ENCODE data around the gene RREB1. TPM values are rescaled to one million over a fixed set of nuclear protein-coding genes. Genes with fewer than 3 reads are reported as not detected.

The RREB1 gene
- total RNA-seq, 4 donors from 2014 or later: 56.2 to 102 (median 62.6) TPM

DNA sequence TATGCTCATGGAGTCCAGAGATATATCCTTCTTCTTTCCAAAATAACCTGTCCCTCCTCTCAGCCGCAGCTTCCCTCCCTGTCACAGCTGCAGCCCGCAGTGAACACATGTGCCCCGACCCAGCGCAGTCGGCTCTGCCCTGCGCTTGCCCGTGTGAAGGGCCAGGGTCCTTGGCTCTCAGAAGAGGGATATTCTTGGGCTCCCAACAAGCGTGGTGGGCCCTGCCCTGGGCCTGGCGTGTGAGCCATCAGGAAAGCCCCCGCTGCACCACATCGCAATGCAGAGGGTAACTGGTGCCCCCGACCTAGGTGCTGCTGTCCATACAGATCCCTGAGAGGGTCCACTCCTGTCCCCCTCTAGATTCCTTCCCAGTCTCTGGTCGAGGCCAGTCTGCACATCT lies 140.1 kb downstream of the RREB1 start:
- peaks cover 56% of the 10 kb centered on the region for H3K36me3 ChIP-seq

DNA sequence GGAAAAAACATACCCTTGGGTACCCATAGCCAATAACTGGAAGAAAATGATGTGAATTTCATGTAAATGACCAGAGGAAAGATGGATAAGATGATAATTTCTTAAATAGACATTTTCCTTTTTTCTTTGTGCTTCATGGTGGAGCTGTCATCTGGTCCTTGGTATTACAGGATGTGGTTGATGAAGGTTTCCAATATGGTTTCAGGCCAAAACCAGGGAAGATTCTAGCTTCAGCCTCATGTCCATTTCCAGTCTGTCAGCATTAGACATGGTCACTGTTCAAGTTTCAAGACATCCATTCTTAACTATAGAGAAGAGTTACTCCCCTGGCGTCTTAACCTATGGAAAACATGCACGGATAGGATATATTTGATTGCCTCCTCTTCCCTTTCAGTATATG lies 141.6 kb downstream of the RREB1 start:
- DNase-seq (ENCODE audit: low spot score in 2 of 2): no peak
- Histone ChIP-seq H3K27me3 (no peaks in the 10 kb centered on the region), H3K4me3 (no peak overlapping the region), H3K4me1 (no peaks in the 10 kb centered on the region), H3K27ac (no peak overlapping the region), H3K9me3 (no peaks in the 10 kb centered on the region), H3K36me3 (peaks cover 56% of the 10 kb centered on the region)
- 78% methylated on average over 2 of the region's 2 CpGs for WGBS
- TF ChIP-seq POLR2A (IDR thresholded peaks at IDR 0.05): no peak
- TF ChIP-seq, protein P1, sequence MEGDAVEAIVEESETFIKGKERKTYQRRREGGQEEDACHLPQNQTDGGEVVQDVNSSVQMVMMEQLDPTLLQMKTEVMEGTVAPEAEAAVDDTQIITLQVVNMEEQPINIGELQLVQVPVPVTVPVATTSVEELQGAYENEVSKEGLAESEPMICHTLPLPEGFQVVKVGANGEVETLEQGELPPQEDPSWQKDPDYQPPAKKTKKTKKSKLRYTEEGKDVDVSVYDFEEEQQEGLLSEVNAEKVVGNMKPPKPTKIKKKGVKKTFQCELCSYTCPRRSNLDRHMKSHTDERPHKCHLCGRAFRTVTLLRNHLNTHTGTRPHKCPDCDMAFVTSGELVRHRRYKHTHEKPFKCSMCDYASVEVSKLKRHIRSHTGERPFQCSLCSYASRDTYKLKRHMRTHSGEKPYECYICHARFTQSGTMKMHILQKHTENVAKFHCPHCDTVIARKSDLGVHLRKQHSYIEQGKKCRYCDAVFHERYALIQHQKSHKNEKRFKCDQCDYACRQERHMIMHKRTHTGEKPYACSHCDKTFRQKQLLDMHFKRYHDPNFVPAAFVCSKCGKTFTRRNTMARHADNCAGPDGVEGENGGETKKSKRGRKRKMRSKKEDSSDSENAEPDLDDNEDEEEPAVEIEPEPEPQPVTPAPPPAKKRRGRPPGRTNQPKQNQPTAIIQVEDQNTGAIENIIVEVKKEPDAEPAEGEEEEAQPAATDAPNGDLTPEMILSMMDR (IDR thresholded peaks at IDR 0.05): no peak
- no peak for TF ChIP-seq POLR2AphosphoS5 (IDR thresholded peaks at IDR 0.05)
- TF ChIP-seq EP300 (IDR thresholded peaks at IDR 0.05): no peak

More for the DNA sequence above, 140.1 kb downstream of the RREB1 start:
- H3K27me3 ChIP-seq: no peaks in the 10 kb centered on the region
- H3K4me3 ChIP-seq: no peak overlapping the region
- 88% methylated on average over 10 of the region's 13 CpGs for WGBS
- H3K9me3 ChIP-seq: no peaks in the 10 kb centered on the region
- TF ChIP-seq, protein P1 (IDR thresholded peaks at IDR 0.05): no peak
- TF ChIP-seq POLR2A (IDR thresholded peaks at IDR 0.05): no peak
- TF ChIP-seq EP300 (IDR thresholded peaks at IDR 0.05): no peak
- no peak for TF ChIP-seq POLR2AphosphoS5 (IDR thresholded peaks at IDR 0.05)
- peak in 1 of 2 donors; percentile 56 for DNase-seq (ENCODE audit: low spot score in 2 of 2)
- peaks cover 10% of the 10 kb centered on the region for H3K4me1 ChIP-seq
- no peak overlapping the region for H3K27ac ChIP-seq

DNA sequence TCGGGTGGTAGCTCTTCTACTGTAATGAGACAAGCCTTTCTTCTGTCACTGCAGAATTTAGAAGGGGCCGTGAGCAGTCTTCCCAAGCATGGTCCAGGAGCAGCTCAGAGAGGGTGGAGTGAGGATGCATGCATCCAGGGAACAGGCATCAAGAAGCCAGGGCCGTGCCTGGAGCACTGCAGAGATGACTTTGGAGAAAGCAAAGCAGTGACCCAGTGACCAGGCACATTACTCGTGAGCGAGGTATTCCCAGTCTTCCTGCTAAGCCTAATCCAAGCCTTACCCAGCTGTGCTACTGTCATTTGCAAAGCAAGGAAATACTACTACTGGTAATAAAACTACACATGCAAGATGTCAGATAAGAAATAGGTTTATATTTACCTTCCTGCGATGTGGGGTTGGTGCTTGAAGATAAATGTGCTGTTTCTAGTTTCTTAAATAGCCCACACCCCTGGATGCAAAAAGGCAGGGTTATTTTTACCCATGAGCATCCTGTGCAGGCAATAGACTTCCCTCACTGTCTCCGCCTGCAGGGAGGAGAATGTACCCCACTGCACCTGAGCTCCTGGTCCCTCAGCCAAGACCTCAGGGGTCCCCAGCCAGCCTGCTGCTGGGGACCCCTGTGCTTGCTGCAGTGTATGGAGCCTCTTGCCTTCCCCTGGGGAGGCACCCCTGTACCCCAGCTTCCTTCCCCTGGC lies 142.3 kb downstream of the RREB1 start:
- WGBS: 78% methylated on average over 7 of the region's 7 CpGs
- Histone ChIP-seq H3K9me3 (no peaks in the 10 kb centered on the region), H3K4me3 (no peak overlapping the region), H3K36me3 (peaks cover 56% of the 10 kb centered on the region), H3K27me3 (no peaks in the 10 kb centered on the region), H3K4me1 (no peaks in the 10 kb centered on the region), H3K27ac (no peak overlapping the region)
- TF ChIP-seq, protein P1 (IDR thresholded peaks at IDR 0.05): no peak
- TF ChIP-seq POLR2AphosphoS5 (IDR thresholded peaks at IDR 0.05): no peak
- TF ChIP-seq EP300 (IDR thresholded peaks at IDR 0.05): no peak
- TF ChIP-seq POLR2A (IDR thresholded peaks at IDR 0.05): no peak
- DNase-seq (ENCODE audit: low spot score in 2 of 2): no peak

DNA sequence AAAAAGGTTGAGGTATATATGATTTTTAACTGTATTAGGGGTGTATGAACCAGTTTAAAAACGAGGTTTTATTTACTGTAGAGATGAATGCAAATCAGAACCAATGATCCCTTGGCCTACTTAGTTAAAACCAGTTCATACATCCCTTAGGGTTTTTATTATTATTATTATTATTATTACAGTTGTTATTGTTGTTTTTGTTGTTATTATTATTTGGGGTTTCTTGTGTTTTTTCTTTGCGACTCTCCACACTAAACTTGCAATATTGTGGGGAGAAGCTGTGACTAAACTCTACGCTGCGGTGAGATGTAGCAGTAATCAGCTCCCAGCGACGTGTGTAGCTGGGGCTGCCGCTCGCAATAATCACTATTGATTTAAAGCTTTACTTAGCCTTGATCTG lies 143.1 kb downstream of the RREB1 start:
- WGBS: 90% methylated on average over 8 of the region's 8 CpGs
- H3K36me3 ChIP-seq: peaks cover 51% of the 10 kb centered on the region
- no peak overlapping the region for H3K27ac ChIP-seq

DNA sequence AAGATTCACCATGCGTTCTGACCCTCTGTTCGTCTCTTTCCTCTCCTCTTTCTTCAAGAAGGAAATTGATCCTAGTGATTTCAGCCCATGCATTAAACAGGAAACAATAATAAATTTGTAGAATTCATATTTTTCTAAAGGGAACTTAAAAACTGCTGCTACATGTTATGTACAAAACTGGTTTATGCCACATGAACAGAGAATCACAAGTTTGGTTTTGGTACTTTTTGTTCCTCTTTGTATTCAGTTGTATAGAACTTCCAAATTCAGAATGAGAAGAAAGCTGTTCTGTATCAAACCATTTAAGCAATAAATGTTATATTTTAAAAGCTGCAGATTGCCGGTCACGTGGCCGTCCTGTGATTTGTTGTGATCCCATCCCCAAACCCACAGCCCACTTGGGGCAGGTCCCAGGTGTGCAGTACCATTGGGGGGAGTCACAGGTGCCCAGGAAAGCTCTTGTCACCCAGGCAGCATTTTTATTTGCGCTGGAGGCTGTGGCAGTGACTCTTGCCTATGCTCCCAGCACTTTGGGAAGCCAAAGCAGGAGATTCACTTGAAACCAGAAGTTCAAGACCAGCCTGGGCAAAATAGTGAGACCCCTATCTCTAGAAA lies 144.0 kb downstream of the RREB1 start:
- no peaks in the 10 kb centered on the region for H3K27me3 ChIP-seq
- H3K4me1 ChIP-seq: no peaks in the 10 kb centered on the region
- no peak overlapping the region for H3K4me3 ChIP-seq
- H3K27ac ChIP-seq: peak overlapping the region; percentile 19
- 89% methylated on average over 6 of the region's 6 CpGs for WGBS
- H3K36me3 ChIP-seq: peaks cover 41% of the 10 kb centered on the region
- no peak for DNase-seq (ENCODE audit: low spot score in 2 of 2)
- TF ChIP-seq POLR2AphosphoS5 (IDR thresholded peaks at IDR 0.05): no peak
- TF ChIP-seq, protein P1 (IDR thresholded peaks at IDR 0.05): no peak
- TF ChIP-seq EP300 (IDR thresholded peaks at IDR 0.05): no peak
- no peak for TF ChIP-seq POLR2A (IDR thresholded peaks at IDR 0.05)
- H3K9me3 ChIP-seq: no peaks in the 10 kb centered on the region

More for the DNA sequence above, 143.1 kb downstream of the RREB1 start:
- Histone ChIP-seq H3K4me1 (no peaks in the 10 kb centered on the region), H3K4me3 (no peak overlapping the region), H3K27me3 (no peaks in the 10 kb centered on the region), H3K9me3 (no peaks in the 10 kb centered on the region)
- TF ChIP-seq EP300 (IDR thresholded peaks at IDR 0.05) (no peak), POLR2AphosphoS5 (IDR thresholded peaks at IDR 0.05) (no peak), POLR2A (IDR thresholded peaks at IDR 0.05) (no peak)
- TF ChIP-seq, protein P1 (IDR thresholded peaks at IDR 0.05): no peak
- DNase-seq (ENCODE audit: low spot score in 2 of 2): no peak

Measured in suprapubic skin (tissue), 4 donors.